ENCODE measurements around the gene PSMD13. TPM values are rescaled to one million over a fixed set of nuclear protein-coding genes. Genes with fewer than 3 reads are reported as not detected.

PSMD13 gene
- total RNA-seq, 1 donor, result 130 TPM

- H3K4me3 ChIP-seq (ENCODE audit: low read depth, low read length), result no peak overlapping the region
- TF ChIP-seq CTCF (IDR thresholded peaks at IDR 0.05; ENCODE audit: insufficient read depth, low read depth, low read length), result no peak
- DNase-seq (ENCODE audit: low read depth), result no peak
These were observed 39.4 kb downstream of the PSMD13 start for GRCh38 chr11:276219-276618.

GRCh38 chr11:278001-278951 lies 41.5 kb downstream of the PSMD13 start, which contains the start of gene NLRP6:
NLRP6 (plus strand) TSS chr11:278407; CDS start chr11:278570, 163 bp downstream.
- DNase-seq (ENCODE audit: low read depth), result no peak
- H3K4me3 ChIP-seq (ENCODE audit: low read depth, low read length), result no peak within 1 kb of the TSS
- no peak for TF ChIP-seq CTCF (IDR thresholded peaks at IDR 0.05; ENCODE audit: insufficient read depth, low read depth, low read length)

- TF ChIP-seq CTCF (IDR thresholded peaks at IDR 0.05; ENCODE audit: insufficient read depth, low read depth, low read length), result no peak
- no peak for DNase-seq (ENCODE audit: low read depth)
- H3K4me3 ChIP-seq (ENCODE audit: low read depth, low read length), result no peak overlapping the region
These were observed 42.5 kb downstream of the PSMD13 start for GRCh38 chr11:279040-279965.

GRCh38 chr11:279966-280705 lies 43.4 kb downstream of the PSMD13 start:
- no peak for TF ChIP-seq CTCF (IDR thresholded peaks at IDR 0.05; ENCODE audit: insufficient read depth, low read depth, low read length)
- no peak overlapping the region for H3K4me3 ChIP-seq (ENCODE audit: low read depth, low read length)
- peak; percentile 37 for DNase-seq (ENCODE audit: low read depth)

GRCh38 chr11:280706-281485 lies 44.1 kb downstream of the PSMD13 start:
- no peak for DNase-seq (ENCODE audit: low read depth)
- TF ChIP-seq CTCF (IDR thresholded peaks at IDR 0.05; ENCODE audit: insufficient read depth, low read depth, low read length), result no peak
- H3K4me3 ChIP-seq (ENCODE audit: low read depth, low read length), result no peak overlapping the region

Measured in fibroblast of villous mesenchyme (primary cell).